CD4-positive, alpha-beta T cell (primary cell): ENCODE data around the gene GALNT1. TPM values are rescaled to one million over a fixed set of nuclear protein-coding genes. Genes with fewer than 3 reads are reported as not detected.

Source experiments
- ATAC-seq: fragments of 200-7000 bp; cut with Tn5 transposase; one replicate; pipeline ENCODE4 v1.10.0; 2022; ENCODE audit warnings: mild to moderate bottlenecking; ENCODE audit not compliant: poor library complexity
- CTCF ChIA-PET: fragments of 350-600 bp; sonication (Branson Sonifier 250); formaldehyde crosslinking; loops from one replicate; lab custom pipeline; 2021; ENCODE audit warnings: antibody characterized with exemption, inconsistent platforms; lab: Charles Lee
- POLR2A ChIA-PET: fragments of 350-600 bp; sonication (Branson Sonifier 250); formaldehyde crosslinking; loops from one replicate; lab custom pipeline; 2021; ENCODE audit warnings: antibody characterized with exemption, inconsistent platforms; lab: Charles Lee
- DNase-seq, 14 experiments: peaks; one replicate each; pipeline ENCODE4 v3.0.0-alpha.2; 2013 to 2020; ENCODE audit warnings: mixed read lengths in 2 of 14
- H3K27ac ChIP-seq, 2 donors: one replicate each; pipeline versions ENCODE4 v1.5.1 to v1.7.0; 2013; ENCODE audit warnings: low read length in 2 of 2, low read depth in 1 of 2, mild to moderate bottlenecking in 1 of 2
- H3K27me3 ChIP-seq, 2 experiments: 1 replicate in 1 of 2; 2 replicates in 1 of 2; pipeline versions ENCODE4 v1.6.1 to v1.7.0; 2013; ENCODE audit warnings: low read length in 2 of 2, control low read depth in 1 of 2, mild to moderate bottlenecking in 1 of 2, moderate library complexity in 1 of 2; ENCODE audit not compliant: insufficient read depth in 2 of 2, control insufficient read depth in 1 of 2
- H3K36me3 ChIP-seq: one replicate; pipeline ENCODE4 v1.6.1; 2013; ENCODE audit warnings: low read length, control low read depth; ENCODE audit not compliant: insufficient read depth
- H3K4me1 ChIP-seq: one replicate; pipeline ENCODE4 v1.6.1; 2013; ENCODE audit warnings: low read length, control low read depth; ENCODE audit not compliant: insufficient read depth
- H3K4me3 ChIP-seq: one replicate; pipeline ENCODE4 v1.5.1; 2013; ENCODE audit warnings: mild to moderate bottlenecking, low read length, moderate library complexity
- H3K9me3 ChIP-seq, 2 experiments: 1 replicate in 1 of 2; 2 replicates in 1 of 2; pipeline versions ENCODE4 v1.6.1 to v1.7.0; 2013; ENCODE audit warnings: low read length in 2 of 2, mild to moderate bottlenecking in 2 of 2, control low read depth in 1 of 2, moderate library complexity in 1 of 2; ENCODE audit not compliant: control insufficient read depth in 1 of 2, insufficient read depth in 1 of 2
- H3K27ac Mint-ChIP-seq: one replicate; pipeline ENCODE4 v1.8.0; 2020; ENCODE audit warnings: mixed read lengths
- H3K27me3 Mint-ChIP-seq: one replicate; pipeline ENCODE4 v1.8.0; 2021; ENCODE audit warnings: mixed read lengths
- H3K36me3 Mint-ChIP-seq: one replicate; pipeline ENCODE4 v1.8.0; 2021; ENCODE audit warnings: low read depth, mixed read lengths
- H3K4me1 Mint-ChIP-seq: one replicate; pipeline ENCODE4 v1.8.0; 2021; ENCODE audit warnings: low read depth, mixed read lengths
- H3K4me3 Mint-ChIP-seq: one replicate; pipeline ENCODE4 v1.8.0; 2020; ENCODE audit warnings: mild to moderate bottlenecking, mixed read lengths
- H3K9me3 Mint-ChIP-seq: one replicate; pipeline ENCODE4 v1.8.0; 2020; ENCODE audit warnings: mixed read lengths
- CTCF ChIP-seq: fragments of 200-600 bp; IDR thresholded peaks from one replicate; pipeline ENCODE4 v1.8.0; 2022; ENCODE audit warnings: antibody characterized with exemption, mild to moderate bottlenecking
- intact Hi-C, 2 experiments: fragments of 100-400 bp; cut with DNase I in 1 of 2; cut with micrococcal nuclease in 1 of 2; formaldehyde crosslinking; loops; one replicate each; pipeline versions ENCODE4 v1.15.1 to v1.9.0; 2023 to 2025; cut with DNase I, micrococcal nuclease
- total RNA-seq, 174 experiments: library from RNA in 2 of 174; stranded (reverse) in 2 of 174; gene quantifications; one replicate each; pipeline ENCODE4 v1.2.3 and lab custom pipeline; 2021 to 2026

Gene GALNT1
- total RNA-seq, 2 experiments from 2014 or later, result 16.1 to 17.9 TPM

- no peak overlapping the region for H3K27ac ChIP-seq
- no peaks in the 10 kb centered on the region for H3K36me3 ChIP-seq
- peaks cover 0 to 5% of the 10 kb centered on the region in 2 experiments for H3K9me3 ChIP-seq
- no peak for TF ChIP-seq CTCF
- POLR2A ChIA-PET, result no interaction called here
- Mint-ChIP-seq H3K4me1 (peaks cover 30% of the 10 kb centered on the region), H3K4me3 (peak overlapping the region; percentile 8), H3K9me3 (no peaks in the 10 kb centered on the region), H3K27me3 (no peaks in the 10 kb centered on the region), H3K27ac (peak overlapping the region; percentile 43), H3K36me3 (peaks cover 11% of the 10 kb centered on the region)
- CTCF ChIA-PET, result no interaction called here
- intact Hi-C loops, result no loop called here
- no peak for ATAC-seq
- H3K27me3 ChIP-seq, result no peaks in the 10 kb centered on the region
- H3K4me1 ChIP-seq, result no peaks in the 10 kb centered on the region
- no peak overlapping the region for H3K4me3 ChIP-seq
- no peak for DNase-seq
Observed at GRCh38 chr18:35623255-35623654, 41.7 kb downstream of the GALNT1 start.

- Histone ChIP-seq H3K9me3 (peaks cover 0 to 5% of the 10 kb centered on the region in 2 experiments), H3K4me1 (no peaks in the 10 kb centered on the region), H3K4me3 (no peak overlapping the region), H3K27me3 (no peaks in the 10 kb centered on the region), H3K27ac (no peak overlapping the region), H3K36me3 (no peaks in the 10 kb centered on the region)
- intact Hi-C loops, result no loop called here
- Mint-ChIP-seq H3K4me3 (no peak overlapping the region), H3K9me3 (no peaks in the 10 kb centered on the region), H3K27ac (peak overlapping the region; percentile 10), H3K4me1 (peaks cover 30% of the 10 kb centered on the region), H3K27me3 (no peaks in the 10 kb centered on the region), H3K36me3 (peaks cover 11% of the 10 kb centered on the region)
- ChIA-PET CTCF (interaction anchor here (0.9 kb wide), 1 partner anchor 15 kb away, joined by 3 read pairs; no protein-coding TSS in a partner anchor), POLR2A (interaction anchor here (1.0 kb wide), 1 partner anchor 42 kb away, joined by 5 read pairs; no protein-coding TSS in a partner anchor)
- ATAC-seq (peak; percentile 71), DNase-seq (no peak)
- TF ChIP-seq CTCF, result no peak
Observed at GRCh38 chr18:35624146-35624545, 42.6 kb downstream of the GALNT1 start.

GRCh38 chr18:35625232-35625631 lies 43.7 kb downstream of the GALNT1 start:
- no peaks in the 10 kb centered on the region for H3K27me3 Mint-ChIP-seq
- ChIA-PET CTCF (interaction anchor here (0.9 kb wide), 1 partner anchor 16 kb away, joined by 3 read pairs; no protein-coding TSS in a partner anchor), POLR2A (no interaction called here)

More at GRCh38 chr18:35625232-35625631, 43.7 kb downstream of the GALNT1 start:
- H3K9me3 Mint-ChIP-seq, result no peaks in the 10 kb centered on the region
- DNase-seq (no peak), ATAC-seq (no peak)
- no peak overlapping the region for H3K27ac Mint-ChIP-seq
- H3K36me3 Mint-ChIP-seq, result peaks cover 11% of the 10 kb centered on the region
- Histone ChIP-seq H3K4me1 (no peaks in the 10 kb centered on the region), H3K27ac (no peak overlapping the region), H3K27me3 (no peaks in the 10 kb centered on the region), H3K9me3 (peaks cover 0 to 5% of the 10 kb centered on the region in 2 experiments), H3K36me3 (no peaks in the 10 kb centered on the region), H3K4me3 (no peak overlapping the region)
- H3K4me3 Mint-ChIP-seq, result no peak overlapping the region
- no peak for TF ChIP-seq CTCF
- peaks cover 30% of the 10 kb centered on the region for H3K4me1 Mint-ChIP-seq
- intact Hi-C loops, result no loop called here
